Choroid plexus epithelial cell (primary cell): Measurements from ENCODE around the gene PITX1.

ENCODE experiments used
- DNase-seq: peaks from one replicate; pipeline ENCODE4 v3.0.0-alpha.2; 2010; ENCODE audit warnings: low read depth
- H3K4me3 ChIP-seq: 2 replicates; pipeline ENCODE4 v1.5.1; 2011; ENCODE audit warnings: low read depth, mild to moderate bottlenecking, control low read depth, low read length, moderate library complexity
- TF ChIP-seq, protein P1 (sequence below): conservative IDR thresholded peaks from 2 replicates; pipeline ENCODE4 v1.5.1; 2011; ENCODE audit warnings: low read depth, mild to moderate bottlenecking, control low read depth, inconsistent platforms, low read length, moderate library complexity

PITX1 gene

GRCh38 chr5:135041145-135041587 is 7.1 kb upstream of the PITX1 start:
- DNase-seq, result no peak
- TF ChIP-seq, protein P1, sequence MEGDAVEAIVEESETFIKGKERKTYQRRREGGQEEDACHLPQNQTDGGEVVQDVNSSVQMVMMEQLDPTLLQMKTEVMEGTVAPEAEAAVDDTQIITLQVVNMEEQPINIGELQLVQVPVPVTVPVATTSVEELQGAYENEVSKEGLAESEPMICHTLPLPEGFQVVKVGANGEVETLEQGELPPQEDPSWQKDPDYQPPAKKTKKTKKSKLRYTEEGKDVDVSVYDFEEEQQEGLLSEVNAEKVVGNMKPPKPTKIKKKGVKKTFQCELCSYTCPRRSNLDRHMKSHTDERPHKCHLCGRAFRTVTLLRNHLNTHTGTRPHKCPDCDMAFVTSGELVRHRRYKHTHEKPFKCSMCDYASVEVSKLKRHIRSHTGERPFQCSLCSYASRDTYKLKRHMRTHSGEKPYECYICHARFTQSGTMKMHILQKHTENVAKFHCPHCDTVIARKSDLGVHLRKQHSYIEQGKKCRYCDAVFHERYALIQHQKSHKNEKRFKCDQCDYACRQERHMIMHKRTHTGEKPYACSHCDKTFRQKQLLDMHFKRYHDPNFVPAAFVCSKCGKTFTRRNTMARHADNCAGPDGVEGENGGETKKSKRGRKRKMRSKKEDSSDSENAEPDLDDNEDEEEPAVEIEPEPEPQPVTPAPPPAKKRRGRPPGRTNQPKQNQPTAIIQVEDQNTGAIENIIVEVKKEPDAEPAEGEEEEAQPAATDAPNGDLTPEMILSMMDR, result no peak
- H3K4me3 ChIP-seq, result no peak overlapping the region

DNA sequence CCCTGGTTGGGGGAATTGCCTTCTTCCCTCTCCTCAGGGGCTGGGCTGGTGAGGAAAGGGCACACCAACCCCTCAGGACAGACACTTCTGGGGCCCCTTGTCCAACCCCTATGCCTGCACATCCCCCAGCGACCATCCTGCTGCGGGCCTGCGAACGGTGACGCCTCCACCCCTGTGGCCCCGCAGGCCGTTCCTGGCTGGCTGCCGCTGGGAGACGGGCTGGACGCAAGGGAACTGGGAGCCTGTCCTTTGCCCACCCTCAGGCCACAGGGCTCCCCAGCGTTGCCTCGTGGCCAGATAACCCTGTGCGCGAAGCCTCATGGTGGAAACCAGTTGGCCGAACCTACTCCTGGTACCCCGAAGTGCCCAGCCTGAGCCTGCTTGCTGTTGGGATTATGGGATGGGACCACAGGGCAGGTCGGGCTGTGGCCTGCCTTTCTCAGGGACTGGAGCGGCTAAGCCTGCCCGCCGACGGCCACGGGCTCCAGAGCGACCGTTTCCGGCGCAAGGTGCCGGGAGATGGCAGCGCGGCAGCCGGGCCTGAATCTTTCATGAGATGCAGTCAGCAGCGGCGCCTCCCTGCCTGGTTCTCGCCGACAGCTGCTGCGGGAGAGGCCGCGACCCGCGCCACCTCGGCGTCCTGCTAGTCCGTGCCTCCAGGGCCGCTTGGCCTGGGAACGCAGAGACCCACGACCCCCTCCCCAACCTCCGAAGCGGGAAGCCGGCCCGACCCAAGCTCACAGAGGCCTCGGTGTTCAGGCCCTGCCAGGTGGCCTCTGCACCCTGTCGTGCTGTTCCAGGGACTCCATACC is 6.5 kb upstream of the PITX1 start:
- H3K4me3 ChIP-seq, result no peak overlapping the region
- TF ChIP-seq, protein P1, result no peak
- no peak for DNase-seq

- DNase-seq, result no peak
- H3K4me3 ChIP-seq, result no peak overlapping the region
- TF ChIP-seq, protein P1, result no peak
These were observed 6.0 kb upstream of the PITX1 start for GRCh38 chr5:135040034-135040332.

GRCh38 chr5:135039271-135040033 is 5.4 kb upstream of the PITX1 start:
- no peak for DNase-seq
- TF ChIP-seq, protein P1, result no peak
- no peak overlapping the region for H3K4me3 ChIP-seq

DNA sequence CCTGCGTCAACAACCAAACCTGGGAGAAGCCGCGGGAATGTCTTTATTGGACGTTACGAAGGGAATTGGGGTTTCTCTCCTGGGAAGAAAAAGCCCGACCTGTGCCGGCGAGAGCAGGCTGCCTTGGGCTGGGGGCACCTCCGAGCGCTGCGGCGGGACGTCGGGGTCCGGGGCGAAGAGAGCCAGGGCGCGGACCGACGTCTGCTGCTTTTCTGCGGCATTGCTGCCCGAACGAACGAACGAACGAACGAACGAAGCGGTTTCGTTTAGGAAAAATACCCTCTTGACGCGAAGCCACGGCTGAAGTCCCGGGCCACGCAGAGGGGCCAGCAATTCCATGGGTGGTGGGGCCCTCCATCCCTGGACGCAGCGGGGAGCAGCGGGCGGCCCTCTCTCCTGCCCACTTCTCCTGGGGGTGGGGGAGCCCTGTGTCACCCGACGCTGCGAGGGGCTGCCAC is 4.8 kb upstream of the PITX1 start:
- no peak overlapping the region for H3K4me3 ChIP-seq
- TF ChIP-seq, protein P1, result no peak
- DNase-seq, result no peak

DNA sequence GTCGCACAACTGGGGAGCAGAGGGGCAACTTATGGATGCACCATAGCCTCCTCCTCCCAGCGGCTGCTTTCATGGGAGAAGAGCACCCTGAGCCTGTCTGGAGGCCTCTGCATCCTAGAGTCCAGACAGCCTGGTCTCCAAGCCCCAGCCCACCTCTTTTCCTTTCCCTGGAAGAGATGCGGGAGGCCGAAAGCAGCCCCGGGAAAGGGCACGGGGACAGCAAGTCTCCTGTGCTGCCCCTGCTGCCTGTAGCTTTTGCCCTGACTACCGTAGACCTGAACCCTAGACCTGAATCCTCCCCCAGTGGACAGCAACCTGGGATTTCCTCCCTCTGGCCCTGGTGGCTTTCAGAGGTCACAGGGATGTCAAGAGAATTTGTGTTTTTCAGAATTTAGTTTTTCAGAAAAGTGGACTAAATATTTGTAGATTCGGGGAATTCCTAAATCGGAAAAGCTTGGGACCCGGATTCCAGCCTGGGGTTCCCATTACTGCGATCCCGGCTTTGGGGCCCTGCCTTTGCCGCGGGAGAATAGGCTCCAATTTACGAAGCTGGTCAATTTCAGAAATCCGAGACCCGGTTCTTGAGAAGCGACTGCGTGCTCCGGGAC is 4.3 kb upstream of the PITX1 start:
- DNase-seq, result no peak
- no peak overlapping the region for H3K4me3 ChIP-seq
- TF ChIP-seq, protein P1, result no peak
